ENCODE measurements around the gene MERTK.

GRCh38 chr2:112053917-112054846, 155.8 kb downstream of the MERTK start:
- TF ChIP-seq CTCF (IDR thresholded peaks at IDR 0.05) (no peak), POLR2AphosphoS5 (IDR thresholded peaks at IDR 0.05) (peak; percentile 59 to 79 (median 64)), POLR2A (IDR thresholded peaks at IDR 0.05) (peak; percentile 69)
